Ectodermal cell (in vitro differentiated cells): ENCODE results near the gene SAPCD2. TPM values are rescaled to one million over a fixed set of nuclear protein-coding genes. Genes with fewer than 3 reads are reported as not detected.
"Not testable (repeated sequence)": the region's sequence is repeated elsewhere in the genome, so short reads cannot be mapped to it uniquely, and the experiment has no call there.

Source experiments
- H3K27ac ChIP-seq: 2 replicates; pipeline ENCODE4 v1.7.0; 2013; ENCODE audit warnings: mild to moderate bottlenecking, low read depth, low read length; ENCODE audit not compliant: insufficient read depth, poor library complexity, severe bottlenecking
- H3K27me3 ChIP-seq: 2 replicates; pipeline ENCODE4 v1.7.0; 2013; ENCODE audit warnings: mild to moderate bottlenecking, low read length; ENCODE audit not compliant: insufficient read depth, control insufficient read depth, poor library complexity, severe bottlenecking
- H3K36me3 ChIP-seq: one replicate; pipeline ENCODE4 v1.7.0; 2013; ENCODE audit warnings: low read length; ENCODE audit not compliant: control insufficient read depth, insufficient read depth
- H3K4me1 ChIP-seq: one replicate; pipeline ENCODE4 v1.7.0; 2013; ENCODE audit warnings: low read length; ENCODE audit not compliant: control insufficient read depth, insufficient read depth
- H3K4me3 ChIP-seq: 2 replicates; pipeline ENCODE4 v1.7.0; 2013; ENCODE audit warnings: low read depth, low read length, control low read depth; ENCODE audit not compliant: insufficient read depth
- H3K9me3 ChIP-seq: 2 replicates; pipeline ENCODE4 v1.7.0; 2013; ENCODE audit warnings: mild to moderate bottlenecking, low read length, moderate library complexity; ENCODE audit not compliant: control insufficient read depth
- WGBS, 2 experiments: methylation state at CpG; one replicate each; pipeline ENCODE4 v1.1.7; 2013; ENCODE audit warnings: missing lambda C conversion rate in 2 of 2; 5-methylcytosine and 5-hydroxymethylcytosine counted together
- polyA plus RNA-seq, 4 experiments: library from polyadenylated mRNA; stranded (reverse); fragments of 50-300 nt; gene quantifications; one replicate each; pipeline ENCODE4 v1.2.3, GENCODE V29; 2013

Gene SAPCD2
- polyA plus RNA-seq (2013, experiment 1 of 4), result 12.2 TPM
- 9.6 TPM for polyA plus RNA-seq (2013, experiment 2 of 4)
- polyA plus RNA-seq (2013, experiment 3 of 4), result 12.9 TPM
- 12.2 TPM for polyA plus RNA-seq (2013, experiment 4 of 4)

DNA sequence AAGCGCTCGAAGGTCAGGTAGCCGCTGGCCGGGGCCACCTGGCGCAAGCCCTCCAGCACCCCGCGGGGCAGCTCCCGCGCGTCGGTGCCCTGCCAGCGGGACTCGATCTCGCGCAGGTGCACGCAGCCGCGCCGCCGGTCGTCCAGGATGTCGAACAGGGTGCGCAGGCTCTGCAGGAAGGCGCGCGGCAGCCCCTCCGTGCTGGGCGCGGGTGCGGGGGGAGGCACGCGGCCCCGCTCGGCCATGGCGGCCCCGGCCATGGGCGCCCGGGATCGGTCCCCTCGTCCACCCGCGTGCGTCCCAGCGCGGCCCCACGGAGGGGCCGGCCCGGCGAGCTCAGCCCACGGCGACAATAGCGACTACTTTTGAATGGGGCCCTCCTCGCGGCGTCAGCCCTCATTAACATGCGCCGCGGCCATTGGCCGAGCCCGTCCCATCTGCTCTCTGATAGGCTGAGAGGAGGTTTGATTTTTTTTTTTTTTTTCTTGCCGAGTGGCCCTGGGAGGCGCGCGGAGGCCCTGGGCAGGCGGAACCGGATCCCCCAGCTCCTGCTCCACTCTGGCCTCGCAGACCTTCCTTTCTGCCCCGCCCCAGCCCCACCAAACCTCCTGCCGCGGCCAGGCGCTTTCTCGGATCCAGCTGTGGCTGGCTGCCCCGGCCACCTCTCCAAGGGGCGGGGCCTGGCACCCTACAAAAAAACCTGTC lies at the start of gene SAPCD2:
TSS of gene SAPCD2 (minus strand) at position 357 of the 705 bp plus-strand sequence. CDS start at position 260, 97 bp downstream.
- peaks cover 16% of the 10 kb centered on the region for H3K4me1 ChIP-seq
- no peaks in the 10 kb centered on the region for H3K9me3 ChIP-seq
- 1% methylated on average over 74 of the region's 74 CpGs for WGBS, 2 experiments
- H3K36me3 ChIP-seq, result no peaks in the 10 kb centered on the region
- no peak within 1 kb of the TSS for H3K27ac ChIP-seq
- peak within 1 kb of the TSS; percentile 50 for H3K4me3 ChIP-seq
- H3K27me3 ChIP-seq, result peaks cover 30% of the 10 kb centered on the region

GRCh38 chr9:137118092-137118603 lies 47.8 kb upstream of the SAPCD2 start:
- not testable (repeated sequence) for H3K4me1 ChIP-seq, H3K27ac ChIP-seq
- 84 to 85% methylated on average over 11 of the region's 12 CpGs for WGBS, 2 experiments

GRCh38 chr9:137117269-137117731 lies 46.9 kb upstream of the SAPCD2 start:
- H3K36me3 ChIP-seq, result no peaks in the 10 kb centered on the region
- H3K27ac ChIP-seq, result no peak overlapping the region
- no peaks in the 10 kb centered on the region for H3K9me3 ChIP-seq
- no peaks in the 10 kb centered on the region for H3K4me1 ChIP-seq
- WGBS, 2 experiments, result 88 to 90% methylated on average over 14 to 15 of the region's 15 CpGs
- H3K4me3 ChIP-seq, result no peak overlapping the region
- H3K27me3 ChIP-seq, result peaks cover 37% of the 10 kb centered on the region

More at GRCh38 chr9:137118092-137118603, 47.8 kb upstream of the SAPCD2 start:
- H3K9me3 ChIP-seq, H3K4me3 ChIP-seq, H3K36me3 ChIP-seq: not testable (repeated sequence)
- H3K27me3 ChIP-seq, result peaks cover 31% of the 10 kb centered on the region

GRCh38 chr9:137116728-137117127 lies 46.4 kb upstream of the SAPCD2 start:
- H3K27ac ChIP-seq, result no peak overlapping the region
- peaks cover 37% of the 10 kb centered on the region for H3K27me3 ChIP-seq
- H3K36me3 ChIP-seq, result no peaks in the 10 kb centered on the region
- H3K9me3 ChIP-seq, result no peaks in the 10 kb centered on the region
- 89 to 91% methylated on average over 17 of the region's 17 CpGs for WGBS, 2 experiments
- no peaks in the 10 kb centered on the region for H3K4me1 ChIP-seq
- H3K4me3 ChIP-seq, result no peak overlapping the region

DNA sequence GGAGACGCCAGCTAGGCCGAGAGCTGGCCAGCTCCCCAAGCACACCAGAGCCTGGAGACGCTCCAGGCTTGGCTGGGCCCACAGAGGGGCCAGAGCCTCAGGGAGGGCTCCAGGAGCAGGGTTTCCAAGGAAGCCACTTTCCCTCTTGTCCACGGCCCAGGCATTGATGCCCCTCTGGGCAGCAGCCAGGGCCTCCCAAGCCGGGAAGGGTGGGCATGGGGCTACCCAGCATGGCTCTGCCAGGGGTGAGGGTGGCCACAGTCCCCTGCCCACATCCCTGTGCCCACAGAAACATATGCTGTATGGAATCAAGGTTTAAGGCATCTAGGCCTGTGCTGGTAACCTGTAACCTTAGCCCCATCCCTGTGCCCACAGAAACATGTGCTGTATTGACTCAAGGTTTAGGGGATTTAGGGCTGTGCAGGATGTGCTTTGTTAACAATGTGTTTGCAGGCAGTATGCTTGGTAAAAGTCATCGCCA lies 45.7 kb upstream of the SAPCD2 start:
- Histone ChIP-seq H3K27ac (no peak overlapping the region), H3K36me3 (no peaks in the 10 kb centered on the region), H3K4me1 (no peaks in the 10 kb centered on the region), H3K4me3 (no peak overlapping the region), H3K27me3 (peaks cover 37% of the 10 kb centered on the region), H3K9me3 (no peaks in the 10 kb centered on the region)
- WGBS, 2 experiments, result 70 to 76% methylated on average over 6 of the region's 6 CpGs

DNA sequence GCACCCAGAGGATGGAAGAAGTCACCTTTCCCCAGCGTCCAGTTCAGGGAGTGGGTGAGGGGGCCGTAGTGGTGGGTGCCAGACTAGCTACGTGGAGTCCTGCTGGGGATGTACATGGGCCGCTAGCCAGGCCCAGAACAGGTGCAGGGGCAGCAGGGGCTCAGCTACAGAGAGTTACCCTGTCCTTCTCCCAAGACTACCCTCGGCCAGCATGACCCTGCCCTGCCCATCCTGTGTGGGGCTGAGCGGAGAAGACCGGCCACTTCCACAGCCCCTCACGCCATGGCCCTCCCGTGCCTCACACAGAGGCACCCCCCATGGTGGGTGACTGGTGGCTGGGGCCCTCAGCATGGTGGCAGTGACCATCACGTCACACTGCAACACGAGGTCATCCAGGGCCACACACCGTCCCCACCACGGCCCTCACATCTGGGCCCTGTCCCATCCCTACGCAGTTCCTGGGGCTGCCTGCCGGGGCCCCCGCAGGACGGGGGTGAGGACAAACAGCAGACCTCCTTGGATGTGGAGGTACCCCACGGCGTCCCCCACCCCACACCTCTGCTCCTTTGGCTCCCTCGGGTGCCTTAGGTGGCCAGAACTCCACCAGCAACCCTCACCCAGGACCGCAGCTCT lies 45.2 kb upstream of the SAPCD2 start:
- Histone ChIP-seq H3K27ac (no peak overlapping the region), H3K9me3 (no peaks in the 10 kb centered on the region), H3K27me3 (peaks cover 37% of the 10 kb centered on the region), H3K36me3 (no peaks in the 10 kb centered on the region), H3K4me3 (no peak overlapping the region), H3K4me1 (no peaks in the 10 kb centered on the region)
- WGBS, 2 experiments, result 86 to 87% methylated on average over 21 of the region's 21 CpGs

DNA sequence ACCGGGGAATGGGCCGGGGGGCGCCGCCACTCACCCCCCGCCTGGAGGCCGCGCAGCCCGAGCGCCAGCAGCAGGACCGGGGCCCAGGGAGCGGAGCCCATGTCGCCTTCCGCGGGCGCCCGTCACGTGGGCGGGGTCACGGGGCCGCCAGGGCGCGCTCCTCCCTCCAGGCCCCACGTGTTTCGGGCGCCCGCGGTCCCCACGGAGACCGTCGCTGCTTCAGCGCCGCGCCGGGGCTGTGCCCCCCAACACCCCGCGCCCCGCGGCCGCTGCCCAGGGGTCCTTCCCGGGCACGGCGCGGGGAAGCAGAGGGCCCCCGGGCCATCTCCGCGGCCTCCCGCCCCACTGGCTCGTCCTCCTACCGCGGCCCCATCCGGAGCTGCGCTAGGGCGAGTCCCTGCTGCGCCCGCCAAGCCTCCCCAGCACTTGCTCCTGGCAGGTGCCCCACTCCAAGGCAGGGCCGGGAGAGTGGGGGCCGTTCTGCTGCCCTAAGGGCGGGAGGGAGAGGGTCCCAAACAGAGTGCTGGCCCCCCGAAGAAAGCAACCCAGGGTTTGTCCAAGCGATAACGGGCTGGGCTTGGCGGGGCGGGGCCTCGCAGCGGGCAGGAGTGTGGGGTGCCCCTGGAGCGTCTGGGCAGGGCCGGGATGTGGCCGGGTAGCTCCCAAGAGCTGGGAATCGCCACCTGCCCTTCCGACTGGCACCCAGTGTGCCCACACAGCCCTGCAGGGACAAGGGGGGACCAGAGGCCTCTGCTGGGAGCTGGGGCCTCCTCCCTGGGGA lies 44.4 kb upstream of the SAPCD2 start, which contains the start of gene DPP7:
TSS of gene DPP7 (minus strand) at position 121 of the 781 bp plus-strand sequence. CDS start at position 101, 20 bp downstream.
- H3K27ac ChIP-seq, result no peak within 1 kb of the TSS
- no peaks in the 10 kb centered on the region for H3K4me1 ChIP-seq
- peaks cover 37% of the 10 kb centered on the region for H3K27me3 ChIP-seq
- no peaks in the 10 kb centered on the region for H3K36me3 ChIP-seq
- H3K4me3 ChIP-seq, result peak within 1 kb of the TSS; percentile 39
- H3K9me3 ChIP-seq, result no peaks in the 10 kb centered on the region
- WGBS, 2 experiments, result 13 to 14% methylated on average over 70 of the region's 70 CpGs

DNA sequence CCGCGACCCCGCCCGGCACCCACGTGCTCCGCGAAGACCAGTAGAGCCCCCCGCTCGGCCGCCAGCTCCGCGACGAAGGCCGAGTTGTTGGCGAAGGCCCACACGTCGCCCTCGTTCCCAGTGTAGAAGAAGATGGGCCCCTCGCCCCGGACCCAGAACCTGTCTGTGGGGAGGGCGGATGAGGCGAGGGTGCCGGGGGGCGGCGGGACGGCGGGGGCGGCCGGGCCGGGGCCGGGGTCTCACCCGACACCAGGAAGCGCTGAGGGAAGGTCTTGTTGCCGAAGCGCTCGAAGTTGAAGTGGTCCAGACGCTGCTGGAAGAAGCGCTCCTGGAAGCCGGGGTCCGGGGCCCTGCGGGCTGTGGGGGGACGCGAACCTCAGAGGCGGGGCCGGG lies 43.9 kb upstream of the SAPCD2 start:
- Histone ChIP-seq H3K4me1 (no peaks in the 10 kb centered on the region), H3K36me3 (no peaks in the 10 kb centered on the region), H3K27me3 (peaks cover 37% of the 10 kb centered on the region), H3K9me3 (no peaks in the 10 kb centered on the region), H3K4me3 (peak overlapping the region; percentile 39), H3K27ac (no peak overlapping the region)
- WGBS, 2 experiments, result 10 to 19% methylated on average over 45 of the region's 45 CpGs

GRCh38 chr9:137113385-137114159 lies 43.2 kb upstream of the SAPCD2 start:
- Histone ChIP-seq H3K9me3 (no peaks in the 10 kb centered on the region), H3K4me3 (no peak overlapping the region), H3K4me1 (no peaks in the 10 kb centered on the region), H3K36me3 (no peaks in the 10 kb centered on the region), H3K27me3 (peaks cover 37% of the 10 kb centered on the region), H3K27ac (no peak overlapping the region)
- WGBS, 2 experiments, result 66 to 68% methylated on average over 66 of the region's 66 CpGs
